ENCODE results near the gene CLDN24.

GRCh38 chr4:183355405-183355804 lies 33.2 kb upstream of the CLDN24 start:
- TF ChIP-seq NR3C1 (IDR thresholded peaks at IDR 0.05) (no peak), POLR2AphosphoS2 (conservative IDR thresholded peaks at IDR 0.05; ENCODE audit: low read length) (no peak), CTCF (IDR thresholded peaks at IDR 0.05) (no peak), POLR2A (IDR thresholded peaks at IDR 0.05; ENCODE audit: low read length) (no peak), BCL3 (IDR thresholded peaks at IDR 0.05) (no peak)
